Breast epithelium (tissue), 4 donors: Measurements from ENCODE around the gene SESN1. TPM values are rescaled to one million over a fixed set of nuclear protein-coding genes. Genes with fewer than 3 reads are reported as not detected.
A peak's percentile ranks its signal among the peaks of the same experiment; 100 is the strongest.
"Not testable (repeated sequence)": the region's sequence is repeated elsewhere in the genome, so short reads cannot be mapped to it uniquely, and the experiment has no call there.

Source experiments
- DNase-seq, 2 donors: peaks; one replicate each; pipeline ENCODE4 v3.0.0-alpha.2; 2019; ENCODE audit warnings: low spot score in 2 of 2
- H3K27ac ChIP-seq, 2 donors: fragments of 200-600 bp; sonication (generic) in 1 of 2; one replicate each; pipeline ENCODE4 v1.5.1; 2016 to 2019; ENCODE audit warnings: mild to moderate bottlenecking in 1 of 2
- H3K27me3 ChIP-seq, 2 donors: fragments of 200-600 bp; sonication (generic) in 1 of 2; one replicate each; pipeline versions ENCODE4 v1.5.1 to v1.6.0; 2017 to 2019; ENCODE audit warnings: control low read depth in 1 of 2, mild to moderate bottlenecking in 1 of 2
- H3K36me3 ChIP-seq: fragments of 200-600 bp; one replicate; pipeline ENCODE4 v1.5.1; 2019
- H3K4me1 ChIP-seq, 2 donors: fragments of 200-600 bp; sonication (generic); one replicate each; pipeline ENCODE4 v1.5.1; 2016 to 2019; ENCODE audit warnings: control low read depth in 1 of 2
- H3K4me3 ChIP-seq, 3 donors: fragments of 200-600 bp; sonication (generic); 1 replicate in 2 of 3; 2 replicates in 1 of 3; pipeline ENCODE4 v1.5.1; 2016 to 2019; ENCODE audit warnings: mild to moderate bottlenecking in 3 of 3, moderate library complexity in 2 of 3
- H3K9me3 ChIP-seq, 2 donors: fragments of 200-600 bp; sonication (generic) in 1 of 2; one replicate each; pipeline ENCODE4 v1.5.1; 2016 to 2019; ENCODE audit warnings: control low read depth in 1 of 2
- POLR2A ChIP-seq: fragments of 450-650 bp; IDR thresholded peaks from one replicate; pipeline ENCODE4 v1.6.1; 2016; ENCODE audit warnings: antibody characterized with exemption, mild to moderate bottlenecking, moderate library complexity
- POLR2AphosphoS5 ChIP-seq, 3 donors: sonication (generic); formaldehyde crosslinking; IDR thresholded peaks; one replicate each; pipeline ENCODE4 v1.6.1; 2017; ENCODE audit warnings: antibody characterized with exemption in 3 of 3
- intact Hi-C: fragments of 100-400 bp; cut with DNase I; formaldehyde crosslinking; loops from one replicate; pipeline ENCODE4 v1.15.1; 2023; ENCODE audit warnings: low total_unique reads
- total RNA-seq, 3 donors: library from RNA; depleted of rRNA; stranded (reverse); fragments of >200 nt; gene quantifications; one replicate each; pipeline ENCODE4 v1.1.0, GENCODE V29; 2016
- TF ChIP-seq, protein P1 (sequence below), 3 donors: fragments of 450-650 bp; IDR thresholded peaks; one replicate each; pipeline ENCODE4 v1.5.1; 2016 to 2017; ENCODE audit warnings: antibody characterized with exemption in 3 of 3, mild to moderate bottlenecking in 3 of 3, moderate library complexity in 3 of 3

Gene SESN1
- total RNA-seq, 3 donors from 2014 or later = 70.8 to 141 (median 108) TPM

DNA sequence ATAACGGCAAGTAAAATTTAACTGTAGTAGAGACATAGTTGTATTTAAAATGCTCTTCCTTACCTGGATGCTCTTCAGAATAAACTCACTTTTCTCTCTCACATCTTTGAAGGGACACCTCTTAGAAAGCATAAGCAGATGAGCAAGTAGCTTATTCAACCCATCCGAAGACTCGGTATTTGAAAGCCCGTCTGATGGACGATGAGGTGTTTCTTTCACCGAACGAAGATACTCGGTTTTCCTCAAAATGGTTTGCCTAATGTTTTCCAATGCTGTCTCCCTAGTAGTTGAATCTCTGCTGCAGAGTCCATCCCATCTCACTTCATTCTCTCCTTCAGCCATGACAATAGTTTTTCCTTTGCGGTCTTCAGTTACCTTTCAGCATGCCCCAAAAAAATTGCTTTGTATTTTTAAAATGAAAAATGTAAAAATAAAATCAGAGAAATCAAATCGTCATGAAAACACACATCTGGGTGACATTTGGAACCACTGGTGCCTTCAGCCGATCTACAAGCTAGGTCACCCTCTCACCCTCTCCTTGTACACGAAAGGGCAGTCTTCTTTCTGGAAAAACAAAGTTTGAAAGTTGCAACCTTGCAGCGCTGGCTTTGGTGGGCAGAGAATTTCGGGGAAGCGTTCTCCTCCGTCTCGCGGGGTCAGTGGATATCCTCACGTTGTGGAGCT lies 772 bp downstream of the SESN1 start:
- Histone ChIP-seq H3K36me3 (no peaks in the 10 kb centered on the region), H3K4me3 (peak overlapping the region; percentile 66 to 78 (median 73)), H3K27me3 (no peaks in the 10 kb centered on the region), H3K9me3 (no peaks in the 10 kb centered on the region), H3K4me1 (peaks cover 0 to 6% of the 10 kb centered on the region in 2 donors), H3K27ac (peak overlapping the region; percentile 97 to 98)
- TF ChIP-seq, protein P1, sequence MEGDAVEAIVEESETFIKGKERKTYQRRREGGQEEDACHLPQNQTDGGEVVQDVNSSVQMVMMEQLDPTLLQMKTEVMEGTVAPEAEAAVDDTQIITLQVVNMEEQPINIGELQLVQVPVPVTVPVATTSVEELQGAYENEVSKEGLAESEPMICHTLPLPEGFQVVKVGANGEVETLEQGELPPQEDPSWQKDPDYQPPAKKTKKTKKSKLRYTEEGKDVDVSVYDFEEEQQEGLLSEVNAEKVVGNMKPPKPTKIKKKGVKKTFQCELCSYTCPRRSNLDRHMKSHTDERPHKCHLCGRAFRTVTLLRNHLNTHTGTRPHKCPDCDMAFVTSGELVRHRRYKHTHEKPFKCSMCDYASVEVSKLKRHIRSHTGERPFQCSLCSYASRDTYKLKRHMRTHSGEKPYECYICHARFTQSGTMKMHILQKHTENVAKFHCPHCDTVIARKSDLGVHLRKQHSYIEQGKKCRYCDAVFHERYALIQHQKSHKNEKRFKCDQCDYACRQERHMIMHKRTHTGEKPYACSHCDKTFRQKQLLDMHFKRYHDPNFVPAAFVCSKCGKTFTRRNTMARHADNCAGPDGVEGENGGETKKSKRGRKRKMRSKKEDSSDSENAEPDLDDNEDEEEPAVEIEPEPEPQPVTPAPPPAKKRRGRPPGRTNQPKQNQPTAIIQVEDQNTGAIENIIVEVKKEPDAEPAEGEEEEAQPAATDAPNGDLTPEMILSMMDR (IDR thresholded peaks at IDR 0.05) = no peak
- TF ChIP-seq POLR2AphosphoS5 (IDR thresholded peaks at IDR 0.05) = no peak
- no peak for TF ChIP-seq POLR2A
- intact Hi-C loops = no loop called here
- DNase-seq = no peak

DNA sequence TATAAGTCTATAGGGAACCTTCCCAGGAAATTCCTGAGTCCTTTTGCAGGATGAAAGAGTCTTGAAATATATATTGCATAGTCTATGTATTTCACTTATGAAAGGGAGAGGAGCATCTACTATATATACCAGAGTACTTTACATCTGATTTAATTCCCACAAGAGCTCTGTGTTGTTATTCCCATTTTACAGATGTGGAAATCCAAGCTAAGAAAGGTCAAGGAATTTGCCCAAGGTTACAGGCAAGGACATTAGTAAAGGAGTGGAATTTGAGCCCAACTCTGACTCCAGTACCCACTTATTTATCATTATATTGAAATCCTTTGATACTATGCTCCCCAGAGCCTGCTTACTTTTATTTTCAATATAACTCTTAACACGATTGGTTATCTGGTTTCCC lies 2.6 kb downstream of the SESN1 start:
- intact Hi-C loops = no loop called here
- Histone ChIP-seq H3K27ac (no peak overlapping the region), H3K4me3 (peak overlapping the region; percentile 66 to 78 (median 73)), H3K36me3 (no peaks in the 10 kb centered on the region), H3K9me3 (no peaks in the 10 kb centered on the region), H3K27me3 (no peaks in the 10 kb centered on the region), H3K4me1 (peaks cover 0 to 6% of the 10 kb centered on the region in 2 donors)
- TF ChIP-seq POLR2AphosphoS5 (IDR thresholded peaks at IDR 0.05) (no peak), POLR2A (no peak)
- TF ChIP-seq, protein P1 (IDR thresholded peaks at IDR 0.05) = no peak
- DNase-seq = no peak

DNA sequence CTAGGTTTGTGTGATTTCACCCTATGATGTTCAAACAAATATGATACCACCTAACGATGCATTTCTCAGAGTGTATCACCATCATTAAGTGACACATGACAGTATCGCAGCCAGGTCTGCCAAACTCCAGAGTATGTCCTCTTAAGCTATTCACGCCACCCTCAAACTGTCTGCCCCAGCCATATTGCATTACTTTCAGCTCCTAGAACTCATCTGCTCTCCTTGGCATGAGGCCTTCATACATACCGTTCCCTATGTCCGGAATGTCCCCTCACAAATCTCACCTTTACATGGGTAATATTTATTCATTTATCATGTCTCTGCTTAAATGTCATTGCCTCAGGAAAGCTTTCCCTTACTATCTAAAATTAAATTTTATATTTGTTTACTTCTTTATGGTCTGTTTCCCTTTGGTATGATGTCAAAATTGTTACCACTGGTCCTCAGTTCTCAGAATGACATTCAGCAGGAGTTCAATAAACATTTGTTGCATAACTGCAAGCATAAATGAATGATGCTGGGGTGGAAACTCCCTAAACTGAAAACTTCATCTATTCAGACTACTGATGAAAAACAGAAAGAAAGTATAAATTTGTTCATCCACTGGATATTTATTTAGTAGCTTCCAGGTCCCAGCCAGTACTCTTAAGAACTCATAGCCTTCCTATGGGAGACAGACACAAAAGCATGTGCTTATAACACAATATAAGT lies 3.2 kb downstream of the SESN1 start:
- H3K9me3 ChIP-seq = no peaks in the 10 kb centered on the region
- peak overlapping the region in 1 of 3 donors; percentile 73 for H3K4me3 ChIP-seq
- TF ChIP-seq POLR2AphosphoS5 (IDR thresholded peaks at IDR 0.05) (no peak), POLR2A (no peak)
- TF ChIP-seq, protein P1 (IDR thresholded peaks at IDR 0.05) = no peak
- no peak for DNase-seq
- intact Hi-C loops = no loop called here
- H3K27ac ChIP-seq = no peak overlapping the region
- H3K36me3 ChIP-seq = no peaks in the 10 kb centered on the region
- peaks cover 0 to 6% of the 10 kb centered on the region in 2 donors for H3K4me1 ChIP-seq
- no peaks in the 10 kb centered on the region for H3K27me3 ChIP-seq

DNA sequence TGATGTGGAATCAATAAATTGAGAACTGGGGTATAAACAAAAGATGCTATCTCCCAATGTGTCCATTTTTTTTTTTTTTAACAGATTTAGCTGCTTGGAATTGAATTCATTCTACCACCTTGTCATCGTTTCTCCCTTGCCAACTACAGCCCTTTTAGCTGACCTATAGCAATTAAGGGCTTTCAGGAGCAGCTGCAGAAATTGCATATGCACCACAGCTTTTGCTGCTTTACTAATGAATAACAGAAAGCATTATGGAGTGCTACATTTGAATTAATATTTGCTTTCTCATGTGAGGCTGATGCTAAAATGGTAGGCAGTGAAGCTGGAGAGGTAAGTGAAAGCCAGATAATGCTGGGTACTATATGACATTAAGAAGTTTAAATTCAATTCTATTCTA lies 5.7 kb downstream of the SESN1 start:
- Histone ChIP-seq H3K36me3 (no peaks in the 10 kb centered on the region), H3K27ac (no peak overlapping the region), H3K4me3 (no peak overlapping the region), H3K4me1 (peaks cover 0 to 6% of the 10 kb centered on the region in 2 donors), H3K27me3 (no peaks in the 10 kb centered on the region), H3K9me3 (no peaks in the 10 kb centered on the region)
- DNase-seq = no peak
- intact Hi-C loops = no loop called here
- TF ChIP-seq POLR2AphosphoS5 (IDR thresholded peaks at IDR 0.05) = no peak

- DNase-seq = no peak
- Histone ChIP-seq H3K4me3 (no peak overlapping the region), H3K27ac (no peak overlapping the region), H3K9me3 (no peaks in the 10 kb centered on the region), H3K36me3 (no peaks in the 10 kb centered on the region), H3K27me3 (no peaks in the 10 kb centered on the region), H3K4me1 (peaks cover 0 to 6% of the 10 kb centered on the region in 2 donors)
- intact Hi-C loops = no loop called here
- TF ChIP-seq POLR2A = no peak
- TF ChIP-seq, protein P1 (IDR thresholded peaks at IDR 0.05) = no peak
- TF ChIP-seq POLR2AphosphoS5 (IDR thresholded peaks at IDR 0.05) = no peak
Observed at GRCh38 chr6:109087661-109088264, 6.9 kb downstream of the SESN1 start.

DNA sequence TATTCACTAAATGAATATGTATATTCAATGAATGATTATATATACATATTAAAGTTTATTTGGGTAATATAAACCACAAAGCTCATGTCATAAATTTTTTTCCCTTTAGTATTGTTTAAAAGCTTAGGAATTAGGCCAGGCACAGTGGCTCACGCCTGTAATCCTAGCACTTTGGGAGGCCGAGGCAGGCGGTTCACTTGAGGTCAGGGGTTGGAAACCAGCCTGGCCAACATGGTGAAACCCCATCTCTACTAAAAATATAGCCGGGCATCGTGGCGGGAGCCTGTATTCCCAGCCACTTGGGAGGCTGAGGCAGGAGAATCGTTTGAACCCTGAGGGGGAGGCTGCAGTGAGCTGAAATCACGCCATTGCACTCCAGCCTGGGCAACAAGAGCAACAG lies 10.5 kb downstream of the SESN1 start:
- H3K27me3 ChIP-seq, H3K4me1 ChIP-seq, H3K36me3 ChIP-seq, H3K4me3 ChIP-seq, DNase-seq, H3K9me3 ChIP-seq, H3K27ac ChIP-seq: not testable (repeated sequence)
- intact Hi-C loops = loop anchor here (5.0 kb wide), 1 partner anchor 542 kb away; no protein-coding TSS in a partner anchor
